ENCODE data around the gene SYT9.

The SYT9 gene, protein sequence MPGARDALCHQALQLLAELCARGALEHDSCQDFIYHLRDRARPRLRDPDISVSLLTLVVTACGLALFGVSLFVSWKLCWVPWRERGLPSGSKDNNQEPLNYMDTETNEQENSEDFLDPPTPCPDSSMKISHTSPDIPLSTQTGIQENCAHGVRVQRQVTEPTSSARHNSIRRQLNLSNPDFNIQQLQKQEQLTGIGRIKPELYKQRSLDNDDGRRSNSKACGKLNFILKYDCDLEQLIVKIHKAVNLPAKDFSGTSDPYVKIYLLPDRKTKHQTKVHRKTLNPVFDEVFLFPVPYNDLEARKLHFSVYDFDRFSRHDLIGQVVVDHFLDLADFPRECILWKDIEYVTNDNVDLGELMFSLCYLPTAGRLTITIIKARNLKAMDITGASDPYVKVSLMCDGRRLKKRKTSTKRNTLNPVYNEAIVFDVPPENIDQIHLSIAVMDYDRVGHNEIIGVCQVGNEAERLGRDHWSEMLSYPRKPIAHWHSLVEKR

DNA sequence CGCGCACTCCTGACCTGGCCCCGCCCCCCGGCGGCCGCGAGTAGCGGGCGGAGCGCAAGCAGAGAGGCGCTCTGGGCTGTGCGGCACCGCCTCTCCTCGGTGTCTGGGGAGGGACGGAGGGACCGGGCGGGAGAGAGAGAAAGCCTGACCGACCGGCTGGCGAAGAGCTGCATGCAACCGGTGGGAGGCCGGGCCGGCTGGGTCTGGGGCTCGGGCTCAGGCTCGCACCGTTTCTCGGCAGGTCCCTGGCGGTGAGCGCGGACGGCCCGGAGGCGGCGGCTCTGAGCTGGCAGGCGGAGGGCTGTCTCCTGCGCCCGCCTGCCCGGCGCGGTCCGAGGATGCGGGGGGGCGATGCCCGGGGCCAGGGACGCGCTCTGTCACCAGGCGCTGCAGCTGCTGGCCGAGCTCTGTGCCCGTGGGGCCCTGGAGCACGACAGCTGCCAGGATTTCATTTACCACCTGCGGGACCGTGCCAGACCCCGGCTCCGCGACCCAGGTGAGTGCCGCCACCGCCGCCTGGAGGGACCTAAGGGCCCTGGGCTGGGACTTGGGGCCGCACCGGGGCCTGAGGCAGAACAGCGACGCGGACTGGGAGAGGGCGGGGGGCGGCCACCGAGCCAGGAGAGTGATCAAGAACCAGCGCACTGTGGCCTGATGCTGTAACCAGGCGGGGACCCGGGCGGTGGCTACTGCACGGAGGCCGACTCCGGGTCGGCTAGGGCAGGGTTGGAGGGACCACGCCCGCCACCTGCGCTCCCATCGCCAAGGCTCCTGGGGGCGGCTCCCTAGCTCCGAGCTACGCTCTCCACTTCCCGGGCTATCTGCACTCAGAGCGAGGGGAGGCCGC, at the start of gene SYT9:
Gene SYT9, plus strand, starts transcription at position 69 of the 847 bp plus-strand sequence. Its CDS starts 283 bp downstream, at position 352.
- DNase-seq (ENCODE audit: low read depth): peak; percentile 26

- DNase-seq (ENCODE audit: low read depth): no peak
Measured at GRCh38 chr11:7202412-7202811, 49.3 kb upstream of the SYT9 start.

DNA sequence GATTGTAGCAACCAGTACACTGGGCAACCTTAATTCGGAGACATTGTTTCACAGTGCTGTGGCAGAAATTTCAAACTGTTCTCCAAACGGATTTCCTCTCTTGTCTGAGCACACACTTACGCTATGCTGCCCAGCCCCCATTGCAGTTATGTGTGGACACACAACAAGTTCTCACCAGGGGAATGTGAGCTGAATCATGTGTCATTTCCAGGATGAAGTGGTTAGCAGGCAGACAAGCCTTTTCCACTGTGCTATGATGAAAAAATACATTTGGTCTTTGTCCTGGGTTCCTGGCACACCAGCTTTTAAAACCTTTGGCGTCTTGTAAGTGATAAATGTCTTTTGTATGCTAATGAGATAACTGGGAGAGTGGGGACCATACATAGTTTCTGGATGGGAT, 46.9 kb upstream of the SYT9 start:
- peak; percentile 71 for DNase-seq (ENCODE audit: low read depth)

DNA sequence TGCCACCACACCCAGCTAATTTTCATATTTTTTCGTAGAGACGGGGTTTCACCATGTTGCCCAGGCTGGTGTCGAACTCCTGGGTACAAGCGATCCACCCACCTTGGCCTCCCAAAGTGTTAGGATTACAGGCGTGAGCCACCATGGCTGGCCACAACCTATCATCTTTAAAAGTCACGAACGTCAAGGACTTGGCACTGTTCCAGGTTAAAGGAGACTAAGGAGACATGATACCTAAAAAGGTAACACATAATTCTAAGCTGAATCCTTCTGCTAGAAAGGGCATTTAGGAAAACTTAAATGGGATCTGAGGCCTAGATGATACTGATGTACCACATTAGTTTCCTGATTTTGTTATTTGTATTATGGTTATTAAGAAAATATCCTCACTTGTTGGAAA, 43.3 kb upstream of the SYT9 start:
- no peak for DNase-seq (ENCODE audit: low read depth)

DNA sequence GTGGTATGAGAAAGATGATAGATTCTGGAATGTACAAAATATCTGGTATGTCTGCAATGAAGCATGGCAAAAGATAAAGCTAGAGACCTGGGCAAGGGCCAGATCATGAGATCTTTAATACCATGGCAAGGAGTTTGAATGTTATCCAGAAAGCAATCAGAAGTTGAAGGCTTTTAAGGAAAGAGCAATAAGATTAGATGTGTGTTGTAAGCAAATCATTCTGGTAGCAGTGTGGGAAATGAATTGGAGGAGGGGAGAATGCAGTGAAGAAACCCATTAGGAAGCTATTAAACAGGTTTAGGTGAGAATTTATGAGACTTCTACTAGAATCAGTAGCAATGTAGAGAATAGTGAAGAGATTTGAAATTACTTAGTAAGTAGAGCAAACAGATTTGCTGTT, 32.2 kb upstream of the SYT9 start:
- no peak for DNase-seq (ENCODE audit: low read depth)

DNA sequence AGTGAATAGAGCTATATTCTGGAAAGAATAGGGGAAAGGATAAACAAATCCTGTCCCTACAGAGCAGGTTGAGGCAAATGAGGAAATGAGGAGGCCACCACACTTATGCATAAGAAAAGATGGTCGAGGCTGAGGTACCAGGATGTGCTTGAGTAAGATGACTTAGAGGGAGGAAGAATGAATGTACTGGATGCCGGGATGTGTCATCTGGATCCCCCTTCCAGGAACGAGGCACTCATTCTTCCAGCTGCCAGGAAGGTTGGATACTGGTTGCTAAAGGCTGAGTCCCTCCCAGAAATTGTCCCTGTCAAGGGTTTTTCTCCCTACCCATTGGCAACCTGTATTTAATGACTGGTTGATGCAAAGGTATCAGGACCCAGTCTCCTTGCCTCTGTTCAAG, 31.1 kb upstream of the SYT9 start:
- DNase-seq (ENCODE audit: low read depth): no peak

- no peak for DNase-seq (ENCODE audit: low read depth)
Measured at GRCh38 chr11:7222619-7223018, 29.1 kb upstream of the SYT9 start.

GRCh38 chr11:7239877-7240276, 11.8 kb upstream of the SYT9 start:
- no peak for DNase-seq (ENCODE audit: low read depth)

DNA sequence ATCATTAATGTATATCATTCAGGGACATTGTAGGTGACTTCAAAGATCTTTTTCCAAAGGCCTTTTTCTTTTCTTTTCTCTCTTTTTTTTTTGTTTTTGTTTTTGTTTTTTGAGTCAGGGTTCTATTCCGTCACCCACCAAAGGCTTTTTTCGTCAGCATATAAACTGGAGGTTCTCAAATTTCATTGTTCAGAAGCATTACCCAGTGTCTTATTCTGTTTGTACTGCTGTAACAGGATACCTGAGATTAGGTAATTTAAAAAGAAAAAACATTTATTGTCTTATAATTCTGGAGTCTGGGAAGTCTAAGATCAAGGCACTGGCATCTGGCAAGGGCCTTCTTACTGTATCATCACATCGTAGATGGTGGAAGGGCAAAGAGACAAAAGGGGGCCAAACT, 6.4 kb upstream of the SYT9 start:
- no peak for DNase-seq (ENCODE audit: low read depth)

- no peak for DNase-seq (ENCODE audit: low read depth)
Measured at GRCh38 chr11:7246179-7246578, 5.5 kb upstream of the SYT9 start.

- no peak for DNase-seq (ENCODE audit: low read depth)
Measured at GRCh38 chr11:7250166-7250565, 1.5 kb upstream of the SYT9 start.

DNA sequence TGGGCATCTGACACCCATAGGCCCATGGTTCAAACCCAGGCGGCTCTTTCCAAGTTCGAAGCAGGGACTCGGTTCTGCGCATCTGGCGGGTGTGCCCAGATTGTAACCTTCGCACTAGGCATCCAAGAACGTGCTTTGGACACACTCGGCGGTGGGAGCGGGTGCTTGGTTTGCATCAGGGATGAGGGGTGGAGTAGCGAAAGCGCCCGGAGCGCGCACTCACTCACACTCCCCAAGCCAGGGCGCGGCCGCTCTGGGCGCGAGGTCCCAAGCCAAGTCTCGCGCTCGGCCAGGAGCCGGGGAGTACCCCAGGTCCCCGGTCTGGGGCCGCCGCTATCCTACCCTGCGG, 243 bp upstream of the SYT9 start:
- no peak for DNase-seq (ENCODE audit: low read depth)

DNA sequence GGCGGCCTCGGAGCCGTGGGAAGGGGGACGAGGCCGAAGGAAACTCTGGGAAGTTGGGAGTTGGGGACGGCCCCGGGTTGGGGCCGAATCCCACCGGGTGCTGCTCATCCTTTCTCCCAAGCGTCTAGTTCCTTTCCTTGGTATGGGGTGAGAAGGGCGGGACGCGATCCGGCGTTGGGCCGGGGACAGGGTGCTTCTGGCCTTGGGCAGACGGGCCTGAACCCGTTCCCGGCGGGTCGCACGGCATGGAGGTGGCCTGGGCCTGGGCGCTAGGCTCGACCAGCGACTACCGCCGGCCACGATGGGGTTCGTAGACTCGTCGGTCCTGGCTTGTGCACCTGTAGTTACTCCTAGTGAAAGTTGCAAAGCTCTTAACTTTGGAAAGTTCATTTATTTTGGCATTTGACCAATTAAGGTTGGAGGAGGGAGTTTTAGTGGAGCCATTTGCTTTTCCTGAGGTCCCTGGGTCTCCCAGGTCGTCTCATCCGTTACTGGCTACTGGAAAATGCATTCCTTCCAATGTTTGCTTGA, 1.0 kb downstream of the SYT9 start:
- DNase-seq (ENCODE audit: low read depth): no peak

DNA sequence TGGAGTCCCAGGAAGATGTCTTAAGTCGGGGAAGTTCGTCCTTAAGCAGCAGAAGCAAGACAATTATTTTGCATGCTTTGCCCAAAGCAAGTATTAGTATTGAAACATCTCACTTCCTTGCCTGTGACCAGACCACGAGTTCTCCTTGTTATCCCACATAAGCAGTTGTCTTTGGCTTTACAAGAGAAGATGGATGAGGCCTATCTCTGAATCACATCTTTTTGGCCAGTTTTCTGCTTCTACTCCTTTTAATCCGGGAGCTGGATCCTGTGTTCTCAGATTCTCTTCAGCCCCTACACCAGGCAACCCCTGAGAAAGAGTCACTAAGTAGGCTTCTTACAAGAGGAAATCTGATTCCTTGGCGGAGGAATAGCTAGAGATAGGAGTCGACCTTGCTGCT, 2.1 kb downstream of the SYT9 start:
- no peak for DNase-seq (ENCODE audit: low read depth)

DNA sequence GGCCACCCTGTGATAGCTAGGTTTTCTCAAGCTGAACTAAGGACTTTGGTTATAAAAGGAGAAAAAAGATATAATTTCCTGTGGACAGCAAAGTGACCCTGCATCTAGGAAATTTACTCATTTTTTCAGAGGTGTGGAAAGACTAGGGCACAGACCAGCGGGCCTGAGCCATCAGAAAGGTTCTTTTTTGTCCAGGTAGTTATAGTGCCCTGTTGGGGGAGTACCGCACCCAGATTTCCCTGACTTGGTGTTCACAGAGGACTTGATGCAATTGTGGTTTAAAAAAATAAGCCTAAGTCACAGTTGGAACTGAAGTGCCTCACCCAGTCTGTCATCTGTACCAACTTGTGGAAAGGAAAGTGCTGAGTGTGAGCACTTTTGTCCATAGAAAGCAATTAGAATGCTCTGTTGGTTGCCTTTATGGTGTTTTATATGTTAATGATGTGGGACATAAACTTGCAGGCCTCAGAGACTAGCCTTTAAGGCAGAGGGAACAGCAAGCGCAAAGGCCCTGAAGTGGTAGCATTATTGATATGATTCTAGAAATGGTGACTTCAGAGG, 3.1 kb downstream of the SYT9 start:
- DNase-seq (ENCODE audit: low read depth): no peak

DNA sequence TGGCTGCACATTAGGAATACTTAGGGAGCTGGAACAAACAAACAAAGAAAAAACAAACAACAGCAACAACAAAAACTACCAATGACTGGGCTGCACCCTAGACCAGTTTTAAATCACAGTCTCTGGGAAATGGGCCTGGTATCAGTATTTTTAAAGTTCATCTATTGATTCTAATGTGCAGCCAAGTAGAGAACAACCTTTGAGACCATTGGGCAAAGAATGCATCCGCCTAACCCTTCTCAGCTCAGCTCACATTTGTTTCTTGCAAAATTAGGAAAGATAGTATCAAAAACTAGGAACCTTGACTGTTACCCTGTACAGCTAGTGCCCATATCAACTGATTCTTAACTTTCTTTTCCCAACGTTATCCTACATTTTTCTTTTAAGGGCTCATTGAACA, 5.2 kb downstream of the SYT9 start:
- no peak for DNase-seq (ENCODE audit: low read depth)

DNA sequence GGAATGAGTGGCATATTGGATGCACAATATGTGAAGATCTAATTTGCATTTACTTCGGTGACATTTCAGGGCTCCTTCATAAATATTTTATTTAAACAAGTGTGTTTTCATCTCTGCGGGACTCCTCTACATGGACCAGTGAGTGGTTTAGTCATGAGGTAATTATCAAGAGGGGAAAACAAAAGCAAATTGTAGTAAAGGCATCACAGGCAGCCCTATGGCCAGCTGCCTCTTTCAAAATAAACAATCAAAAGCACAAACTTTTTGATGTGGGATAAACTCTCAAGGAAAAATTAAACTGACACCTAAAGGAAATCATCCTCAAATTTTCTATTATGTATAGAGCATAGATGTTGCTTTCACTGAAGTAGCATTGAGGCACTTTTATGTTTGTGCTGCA, 6.0 kb downstream of the SYT9 start:
- no peak for DNase-seq (ENCODE audit: low read depth)

DNA sequence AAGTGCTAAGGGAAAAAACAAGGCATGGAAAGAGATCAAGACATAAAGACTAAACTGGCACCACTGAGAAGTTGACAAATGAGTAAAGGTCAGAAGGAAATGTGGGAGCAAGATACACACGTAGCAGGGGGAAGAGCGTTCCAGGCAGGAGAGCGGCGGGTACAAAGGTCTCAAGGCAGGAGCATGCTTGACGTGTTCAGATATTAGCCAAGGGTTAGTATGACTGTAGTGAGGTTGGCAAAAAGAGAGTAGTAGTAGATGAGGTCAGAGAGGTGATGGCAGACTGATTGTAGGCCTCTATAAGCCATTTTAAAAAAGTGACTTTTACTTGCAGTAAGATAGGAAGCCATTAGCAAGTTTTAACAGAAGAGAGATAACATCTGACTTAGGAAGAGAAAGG, 9.9 kb downstream of the SYT9 start:
- no peak for DNase-seq (ENCODE audit: low read depth)

DNA sequence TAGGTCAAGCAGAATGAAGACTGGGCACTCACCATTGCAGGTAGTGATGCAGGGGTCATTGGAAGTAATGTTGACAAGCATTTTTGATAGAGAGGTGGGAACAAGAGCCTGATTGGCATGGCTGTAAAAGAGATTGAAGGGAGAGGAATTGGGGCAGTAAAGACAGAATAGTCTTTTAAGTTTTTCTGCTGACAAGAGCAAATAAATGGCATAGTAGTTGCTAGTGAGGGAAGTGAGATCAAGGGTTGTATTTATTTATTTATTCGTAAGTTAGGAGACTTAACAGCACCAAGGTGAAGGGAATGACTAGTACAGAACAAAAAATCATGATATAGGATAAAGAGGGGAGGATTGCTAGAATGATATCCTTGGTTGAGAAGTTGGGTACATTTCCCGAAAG, 11.0 kb downstream of the SYT9 start:
- DNase-seq (ENCODE audit: low read depth): no peak

DNA sequence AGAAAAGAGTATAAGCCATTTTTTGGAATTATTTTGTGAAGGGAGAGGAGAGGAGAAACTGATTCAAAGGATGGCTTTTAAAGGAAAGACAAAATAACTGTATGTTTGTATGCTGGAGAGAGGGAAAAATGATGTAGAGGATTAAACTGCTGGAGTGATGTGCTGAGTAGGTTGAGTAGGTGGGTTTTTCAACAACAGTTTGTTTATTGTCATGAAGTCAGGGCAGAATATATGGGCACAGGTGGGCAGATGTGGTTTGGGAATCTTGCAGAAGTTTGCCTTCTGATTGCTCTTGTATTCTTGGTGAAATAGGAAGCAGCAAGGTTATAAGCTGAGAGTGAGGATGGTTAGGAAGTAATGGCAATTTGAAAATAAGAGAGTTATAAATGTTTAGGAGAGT, 12.1 kb downstream of the SYT9 start:
- no peak for DNase-seq (ENCODE audit: low read depth)

DNA sequence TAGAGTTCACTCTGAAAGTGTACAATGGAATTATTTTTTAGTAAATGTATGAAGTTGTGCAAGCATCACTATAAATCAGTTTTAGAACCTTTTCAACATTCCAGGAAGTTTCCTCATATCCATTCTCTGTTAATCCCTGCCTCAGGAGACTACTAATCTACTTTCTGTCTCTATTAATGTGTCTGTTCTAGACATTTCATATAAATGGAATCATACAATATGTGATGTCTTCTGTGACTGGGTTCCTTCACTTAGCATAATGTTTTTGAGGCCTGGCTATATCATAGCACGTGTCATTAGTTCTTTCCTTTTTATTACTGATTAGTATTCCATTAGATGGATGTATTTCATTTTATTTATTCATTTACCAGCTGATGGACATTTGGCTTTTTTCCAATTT, 17.1 kb downstream of the SYT9 start:
- DNase-seq (ENCODE audit: low read depth): no peak

GRCh38 chr11:7270233-7270865, 18.6 kb downstream of the SYT9 start:
- no peak for DNase-seq (ENCODE audit: low read depth)
